Astrocyte (in vitro differentiated cells and primary cell): ENCODE data around the gene RPS14. TPM values are rescaled to one million over a fixed set of nuclear protein-coding genes. Genes with fewer than 3 reads are reported as not detected.
A peak's percentile ranks its signal among the peaks of the same experiment; 100 is the strongest.

Source experiments
- DNase-seq: peaks from one replicate; pipeline ENCODE4 v3.0.0-alpha.2; 2010; ENCODE audit warnings: low read depth
- FAIRE-seq: peaks from 2 replicates; lab custom pipeline; 2011; peaks lifted over from hg19 to GRCh38; lab: Jason Lieb, UNC
- H2AFZ ChIP-seq: 2 replicates; pipeline ENCODE4 v1.6.0; 2012; ENCODE audit warnings: low read depth, low read length, inconsistent platforms
- H3K27ac ChIP-seq: 2 replicates; pipeline ENCODE4 v1.5.1; 2011; ENCODE audit warnings: low read depth, low read length, inconsistent platforms
- H3K27me3 ChIP-seq: 2 replicates; pipeline ENCODE4 v1.6.0; 2011; ENCODE audit warnings: low read length, inconsistent platforms; ENCODE audit not compliant: insufficient read depth
- H3K36me3 ChIP-seq: 2 replicates; pipeline ENCODE4 v1.5.1; 2011; ENCODE audit warnings: low read length, inconsistent platforms; ENCODE audit not compliant: insufficient read depth
- H3K4me1 ChIP-seq: 2 replicates; pipeline ENCODE4 v1.5.1; 2011; ENCODE audit warnings: low read length, inconsistent platforms; ENCODE audit not compliant: insufficient read depth
- H3K4me2 ChIP-seq: 2 replicates; pipeline ENCODE4 v1.6.0; 2012; ENCODE audit warnings: low read length, inconsistent platforms
- H3K4me3 ChIP-seq: 2 replicates; pipeline ENCODE4 v1.5.1; 2011; ENCODE audit warnings: low read depth, mild to moderate bottlenecking, low read length, inconsistent platforms; ENCODE audit not compliant: insufficient read depth
- H3K79me2 ChIP-seq: 2 replicates; pipeline ENCODE4 v1.6.0; 2012; ENCODE audit warnings: mild to moderate bottlenecking, low read length, inconsistent platforms; ENCODE audit not compliant: insufficient read depth
- H3K9ac ChIP-seq: 2 replicates; pipeline ENCODE4 v1.6.0; 2012; ENCODE audit warnings: mild to moderate bottlenecking, low read length, inconsistent platforms
- H3K9me3 ChIP-seq: 2 replicates; pipeline ENCODE4 v1.5.1; 2012; ENCODE audit warnings: low read depth, mild to moderate bottlenecking, low read length, inconsistent platforms; ENCODE audit not compliant: insufficient read depth
- H4K20me1 ChIP-seq: 2 replicates; pipeline ENCODE4 v1.6.0; 2012; ENCODE audit warnings: low read length, inconsistent platforms; ENCODE audit not compliant: insufficient read depth
- H3K27ac Mint-ChIP-seq: one replicate; pipeline ENCODE4 v1.8.0; 2021; ENCODE audit warnings: mild to moderate bottlenecking, mixed read lengths; ENCODE audit not compliant: unreplicated experiment
- H3K27me3 Mint-ChIP-seq: one replicate; pipeline ENCODE4 v1.8.0; 2021; ENCODE audit warnings: low read depth, mixed read lengths; ENCODE audit not compliant: unreplicated experiment
- H3K36me3 Mint-ChIP-seq: one replicate; pipeline ENCODE4 v1.8.0; 2021; ENCODE audit warnings: low read depth, mixed read lengths; ENCODE audit not compliant: unreplicated experiment
- H3K4me1 Mint-ChIP-seq: one replicate; pipeline ENCODE4 v1.8.0; 2021; ENCODE audit warnings: low read depth, mixed read lengths; ENCODE audit not compliant: unreplicated experiment
- H3K4me3 Mint-ChIP-seq: one replicate; pipeline ENCODE4 v1.8.0; 2021; ENCODE audit warnings: mild to moderate bottlenecking, moderate library complexity, mixed read lengths; ENCODE audit not compliant: unreplicated experiment
- H3K9me3 Mint-ChIP-seq: one replicate; pipeline ENCODE4 v1.8.0; 2021; ENCODE audit warnings: mild to moderate bottlenecking, mixed read lengths; ENCODE audit not compliant: unreplicated experiment
- CTCF ChIP-seq: IDR thresholded peaks from 2 replicates; pipeline ENCODE4 v1.5.1; 2011; ENCODE audit warnings: low read depth, mild to moderate bottlenecking, inconsistent platforms, low read length, moderate library complexity; ENCODE audit not compliant: insufficient read depth
- EZH2 ChIP-seq: IDR thresholded peaks from 2 replicates; pipeline ENCODE4 v1.6.1; 2012; ENCODE audit warnings: mild to moderate bottlenecking, low read length, inconsistent platforms; ENCODE audit not compliant: insufficient read depth
- total RNA-seq: library from RNA; stranded (reverse); gene quantifications from 2 replicates; pipeline ENCODE4 v1.2.1, GENCODE V29; 2021

Gene RPS14
- total RNA-seq, 1 donor from 2014 or later = 2,054 TPM

DNA sequence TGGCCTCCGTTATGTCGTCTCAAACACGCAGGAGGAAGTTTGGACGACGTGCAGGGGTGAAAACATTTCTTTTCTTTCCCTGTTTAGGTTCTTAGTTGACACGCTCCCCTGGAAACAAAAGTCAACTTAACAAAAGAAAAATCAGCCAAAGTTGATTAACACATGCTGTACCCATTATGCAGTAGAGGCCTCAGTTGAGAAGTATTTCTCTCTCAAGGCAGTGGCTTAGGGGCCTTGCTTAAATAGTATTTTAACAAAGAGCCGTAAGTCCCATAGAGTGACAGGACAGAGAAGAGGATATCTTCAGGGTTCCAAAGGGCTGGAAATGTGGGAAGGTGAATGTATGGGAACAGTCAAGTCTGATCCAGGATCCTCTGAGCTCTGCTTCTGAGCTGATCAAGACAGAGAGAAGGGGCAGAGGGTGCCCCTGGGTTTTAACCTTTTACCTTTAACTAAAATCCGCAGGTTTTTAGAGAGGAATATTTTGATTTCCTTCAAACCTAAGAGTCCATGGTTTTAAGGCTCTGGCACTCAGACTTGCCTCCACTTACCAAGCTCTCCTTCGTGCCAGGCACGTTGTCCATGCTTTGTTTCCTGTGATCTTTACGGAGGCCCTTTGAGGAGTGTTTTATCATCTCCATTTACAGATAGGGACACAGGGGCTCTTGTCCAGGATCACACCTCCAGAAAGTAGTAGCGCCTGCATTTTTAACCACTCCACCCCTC, 36.2 kb downstream of the RPS14 start:
- no peaks in the 10 kb centered on the region for H4K20me1 ChIP-seq
- Mint-ChIP-seq H3K27ac (no peak overlapping the region), H3K27me3 (no peaks in the 10 kb centered on the region), H3K4me3 (peak overlapping the region; percentile 42), H3K4me1 (peaks cover 4% of the 10 kb centered on the region), H3K36me3 (no peaks in the 10 kb centered on the region), H3K9me3 (no peaks in the 10 kb centered on the region)
- H3K4me3 ChIP-seq = no peak overlapping the region
- TF ChIP-seq EZH2 (no peak), CTCF (no peak)
- FAIRE-seq (no peak), DNase-seq (no peak)
- no peaks in the 10 kb centered on the region for H3K27me3 ChIP-seq
- no peaks in the 10 kb centered on the region for H3K9me3 ChIP-seq
- H3K4me2 ChIP-seq = peak overlapping the region; percentile 60
- no peaks in the 10 kb centered on the region for H3K36me3 ChIP-seq
- no peaks in the 10 kb centered on the region for H3K79me2 ChIP-seq
- peak overlapping the region; percentile 44 for H2AFZ ChIP-seq
- H3K9ac ChIP-seq = no peak overlapping the region
- H3K4me1 ChIP-seq = no peaks in the 10 kb centered on the region
- no peak overlapping the region for H3K27ac ChIP-seq

DNA sequence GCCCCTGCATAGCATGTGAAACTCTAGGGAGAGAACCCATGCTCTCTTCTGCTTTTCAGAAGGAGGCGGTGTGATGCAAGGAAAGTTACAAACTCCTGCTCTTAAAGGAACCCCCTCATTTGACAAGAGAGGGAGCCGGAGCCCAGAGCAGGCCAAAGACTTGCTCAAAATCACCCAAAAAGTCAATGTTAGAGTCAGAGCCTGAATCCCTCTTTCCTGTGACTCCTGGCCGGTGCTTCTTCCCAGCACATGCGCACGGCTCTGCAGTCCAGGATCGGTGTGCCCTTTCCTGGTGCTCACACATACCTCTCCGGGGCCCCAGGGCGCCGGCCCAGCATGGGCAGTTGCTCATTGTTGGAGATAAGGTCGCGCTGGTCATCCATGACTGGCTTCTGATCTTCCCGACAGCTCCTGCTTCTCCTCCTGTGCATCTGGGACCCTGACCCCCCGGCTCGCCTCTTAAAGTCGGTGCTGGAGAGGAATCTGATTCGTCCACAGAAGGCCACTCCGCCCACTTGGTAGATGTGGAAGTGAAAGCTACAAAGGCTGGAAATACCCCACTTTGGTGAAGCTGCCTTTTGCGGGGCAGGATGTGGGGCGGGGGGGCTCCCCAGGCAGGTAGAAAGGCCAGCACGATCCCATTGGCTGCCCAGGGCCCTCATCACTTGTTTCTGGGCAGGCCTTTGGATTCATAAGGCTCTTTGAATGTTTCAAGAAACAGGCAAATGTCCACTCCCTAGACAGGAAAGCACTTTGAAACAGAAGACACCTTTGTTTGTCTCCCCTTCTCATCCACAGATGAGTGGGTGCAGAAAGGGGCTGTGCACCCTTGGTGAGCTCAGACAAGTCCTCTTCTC, 37.0 kb downstream of the RPS14 start, which contains the start of gene CD74:
Gene CD74 (minus strand): TSS at position 592 of the 857 bp plus-strand sequence. CDS start 161 bp downstream, at position 431.
- no peaks in the 10 kb centered on the region for H3K4me1 ChIP-seq
- Mint-ChIP-seq H3K4me1 (peaks cover 4% of the 10 kb centered on the region), H3K9me3 (no peaks in the 10 kb centered on the region), H3K27ac (no peak within 1 kb of the TSS), H3K4me3 (peak within 1 kb of the TSS; percentile 42), H3K27me3 (no peaks in the 10 kb centered on the region), H3K36me3 (no peaks in the 10 kb centered on the region)
- no peaks in the 10 kb centered on the region for H3K36me3 ChIP-seq
- H4K20me1 ChIP-seq = no peaks in the 10 kb centered on the region
- no peak within 1 kb of the TSS for H3K27ac ChIP-seq
- no peaks in the 10 kb centered on the region for H3K79me2 ChIP-seq
- FAIRE-seq = no peak
- H3K9ac ChIP-seq = no peak within 1 kb of the TSS
- H3K9me3 ChIP-seq = no peaks in the 10 kb centered on the region
- TF ChIP-seq EZH2 (no peak), CTCF (no peak)
- peak within 1 kb of the TSS; percentile 74 for H2AFZ ChIP-seq
- peak within 1 kb of the TSS; percentile 60 for H3K4me2 ChIP-seq
- no peaks in the 10 kb centered on the region for H3K27me3 ChIP-seq
- H3K4me3 ChIP-seq = no peak within 1 kb of the TSS
- no peak for DNase-seq
